ENCODE data around the gene CA10.

Gene CA10

DNA sequence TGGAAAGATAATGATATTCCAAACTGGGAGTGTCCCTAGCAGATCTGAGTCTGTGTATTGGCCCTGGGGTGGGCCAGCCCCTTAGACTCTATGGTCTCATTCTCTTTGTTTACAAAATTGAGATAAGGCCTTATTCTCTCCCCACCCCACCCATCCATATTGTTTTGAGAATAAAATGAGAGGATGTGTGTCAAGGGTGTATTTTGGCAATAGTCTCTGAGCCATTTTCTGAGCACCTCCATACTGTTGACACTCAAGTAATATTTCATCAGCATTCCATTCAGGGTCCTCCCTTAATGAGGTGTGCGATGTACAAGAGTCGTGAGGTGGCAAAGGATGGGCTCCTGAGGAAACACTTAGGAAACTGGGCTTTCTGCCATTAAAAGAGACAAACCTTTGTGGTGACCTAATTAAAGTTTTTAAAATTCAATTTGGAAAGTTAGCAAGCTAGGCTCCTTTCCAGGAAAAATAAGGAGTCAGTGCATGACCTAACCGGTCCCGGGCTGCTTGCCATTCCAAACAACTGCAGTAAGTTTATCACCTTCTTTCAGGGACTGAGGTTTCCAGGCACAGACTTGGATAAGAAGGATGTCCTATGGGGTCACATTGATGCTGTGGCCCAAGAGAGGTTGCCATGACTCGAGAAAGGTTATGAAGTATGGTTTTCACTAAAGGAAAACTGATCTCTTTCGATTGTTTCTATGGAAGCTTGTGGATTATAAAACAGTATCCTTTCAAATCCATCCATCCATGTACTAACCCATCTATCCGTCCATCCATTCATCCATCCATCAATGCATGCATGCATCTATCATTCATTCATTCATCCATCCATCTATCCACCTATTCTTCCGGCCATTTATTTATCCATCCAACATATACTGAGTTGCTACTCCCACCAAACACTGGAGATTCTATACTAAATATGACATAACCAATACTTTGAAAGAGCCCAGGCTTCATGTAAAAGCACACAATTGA lies 454.9 kb downstream of the CA10 start:
- intact Hi-C loops (cut with DNase I): no loop called here
- no peak for DNase-seq

DNA sequence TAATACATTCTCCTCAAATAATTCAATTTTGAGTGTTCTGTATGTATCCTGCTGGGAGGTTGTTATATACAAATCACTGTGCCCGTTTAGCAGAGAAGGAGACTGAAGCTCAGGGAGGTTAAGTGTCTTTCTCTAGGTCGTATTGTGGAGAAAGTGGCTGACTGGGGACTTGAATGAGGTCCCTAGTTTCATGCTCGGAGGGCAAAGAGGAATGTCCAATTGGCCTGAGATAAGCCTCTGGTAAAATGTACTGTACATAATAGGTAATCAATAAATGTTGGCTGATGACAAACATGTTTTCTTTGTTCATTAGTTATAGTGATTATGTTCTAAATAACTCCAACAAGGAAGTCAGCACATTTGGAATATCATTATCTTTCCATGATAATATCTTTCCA lies 455.6 kb downstream of the CA10 start:
- no peak for DNase-seq
- intact Hi-C loops (cut with DNase I): no loop called here

- intact Hi-C loops (cut with DNase I): no loop called here
- DNase-seq: no peak
Observed at GRCh38 chr17:51701501-51701900, 457.0 kb downstream of the CA10 start.

GRCh38 chr17:51700011-51700760 lies 458.3 kb downstream of the CA10 start:
- intact Hi-C loops (cut with DNase I): no loop called here

DNA sequence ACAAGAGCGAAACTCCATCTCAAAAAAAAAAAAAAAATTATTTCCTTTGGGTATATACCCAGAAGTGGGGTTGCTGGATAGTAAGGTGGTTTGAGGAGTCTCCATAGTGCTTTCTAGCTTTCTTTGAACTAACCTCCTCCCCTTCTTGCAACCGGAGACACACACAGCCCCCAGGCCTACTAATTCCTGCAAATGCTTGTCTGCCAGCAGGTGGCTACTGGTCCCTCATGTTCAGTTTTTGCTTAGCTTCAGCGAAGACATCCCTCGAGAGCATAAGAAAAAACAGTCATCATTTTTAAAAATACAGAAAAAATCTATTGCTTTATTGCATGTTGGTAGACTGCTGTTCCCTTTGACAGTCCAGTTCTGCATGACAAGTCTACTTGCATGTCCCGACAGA lies 459.2 kb downstream of the CA10 start:
- no peak for DNase-seq
- intact Hi-C loops (cut with DNase I): no loop called here

More at GRCh38 chr17:51700011-51700760, 458.3 kb downstream of the CA10 start:
- no peak for DNase-seq

GRCh38 chr17:51692917-51693316 lies 465.6 kb downstream of the CA10 start:
- DNase-seq: no peak
- intact Hi-C loops (cut with DNase I): no loop called here

DNA sequence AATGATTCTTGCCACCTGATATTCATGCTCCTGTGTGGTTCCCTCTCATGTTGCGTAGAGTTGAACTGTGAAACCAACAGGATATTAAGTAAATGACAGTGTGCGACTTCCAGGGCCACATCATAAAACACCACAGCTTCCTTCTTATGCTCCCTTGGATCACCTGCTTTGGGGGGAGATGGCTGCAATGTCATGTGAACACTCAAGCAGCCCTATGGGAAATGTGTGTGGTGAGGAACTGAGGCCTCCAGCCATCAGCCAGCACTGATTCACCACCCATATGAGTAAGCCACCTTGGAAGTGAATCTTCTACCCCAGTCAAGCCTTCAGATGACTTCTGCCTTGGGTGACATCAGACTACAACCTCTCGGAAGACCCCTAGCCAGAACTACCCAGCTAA lies 470.6 kb downstream of the CA10 start:
- intact Hi-C loops (cut with DNase I): no loop called here
- DNase-seq: no peak

DNA sequence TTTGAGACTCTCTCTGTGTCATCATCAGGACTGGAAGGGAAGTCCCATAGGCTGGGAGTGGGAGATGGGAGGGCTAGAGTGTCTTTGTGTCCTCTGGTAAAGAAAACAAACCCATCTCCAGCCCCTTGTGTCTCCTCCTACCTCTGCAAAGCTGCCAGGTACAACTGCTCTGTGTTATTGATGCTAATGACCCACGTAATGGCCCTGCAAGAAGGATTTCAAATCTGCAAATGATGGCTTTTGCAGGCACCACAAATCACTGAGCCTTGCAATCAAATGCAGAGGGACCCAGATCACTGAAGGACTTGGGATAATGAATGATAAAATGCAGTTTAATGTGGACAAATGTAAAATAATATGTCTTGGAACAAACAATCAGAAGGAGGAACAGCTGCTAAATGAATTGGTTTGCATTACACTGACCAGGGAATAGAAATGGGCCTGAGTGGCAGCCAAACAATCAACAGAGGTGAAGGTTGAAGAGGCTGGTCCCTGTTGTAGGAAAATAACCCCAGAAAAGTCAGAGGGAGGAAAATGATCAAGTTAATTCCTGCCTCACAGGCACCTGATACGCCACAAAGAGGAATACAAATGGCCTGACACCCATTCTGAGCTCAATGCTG lies 473.1 kb downstream of the CA10 start:
- intact Hi-C loops (cut with DNase I): no loop called here

DNA sequence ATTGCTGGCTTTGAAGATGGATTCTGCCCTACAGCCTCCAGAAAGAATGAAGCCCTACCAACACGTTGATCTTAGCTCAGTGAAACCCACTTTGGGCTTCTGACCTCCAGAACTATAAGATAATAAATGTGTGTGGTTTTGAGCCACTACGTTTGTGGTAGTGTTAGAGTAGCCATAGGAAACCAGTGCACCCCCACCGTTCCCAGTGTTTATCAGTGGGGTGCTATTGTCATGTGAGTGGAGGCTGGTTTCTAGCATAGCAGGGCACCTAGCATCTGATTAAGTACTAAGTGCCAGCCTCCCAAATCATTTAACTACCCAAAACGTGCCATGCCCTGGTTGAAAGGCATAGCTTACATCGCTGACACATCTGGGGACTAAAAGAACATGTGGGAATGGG lies 474.3 kb downstream of the CA10 start:
- no peak for DNase-seq
- intact Hi-C loops (cut with DNase I): no loop called here

More for the DNA sequence above, 473.1 kb downstream of the CA10 start:
- DNase-seq: no peak

GRCh38 chr17:51683291-51683690 lies 475.2 kb downstream of the CA10 start:
- intact Hi-C loops (cut with DNase I): no loop called here
- no peak for DNase-seq

DNA sequence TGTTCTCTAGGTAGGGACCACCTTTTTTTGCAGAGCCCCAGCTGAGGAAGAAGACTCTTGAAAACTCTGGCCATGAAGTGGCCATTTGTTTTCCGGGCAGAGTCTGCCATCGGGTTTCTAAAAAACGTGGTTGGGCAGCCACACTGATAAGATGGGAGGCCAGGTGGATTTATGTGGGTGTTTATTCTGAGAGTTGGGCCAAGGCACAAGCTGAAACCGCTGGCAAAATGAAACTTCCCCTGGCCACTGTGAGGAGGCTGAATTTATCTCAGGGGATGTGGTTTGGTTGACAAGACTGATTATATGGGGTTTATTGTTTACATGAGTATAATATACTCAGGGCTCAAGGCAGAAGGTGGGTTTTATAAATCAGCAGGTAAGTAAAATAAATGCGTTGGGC lies 476.4 kb downstream of the CA10 start:
- DNase-seq: no peak
- intact Hi-C loops (cut with DNase I): no loop called here

- DNase-seq: no peak
- intact Hi-C loops (cut with DNase I): no loop called here
Observed at GRCh38 chr17:51677875-51678274, 480.6 kb downstream of the CA10 start.

DNA sequence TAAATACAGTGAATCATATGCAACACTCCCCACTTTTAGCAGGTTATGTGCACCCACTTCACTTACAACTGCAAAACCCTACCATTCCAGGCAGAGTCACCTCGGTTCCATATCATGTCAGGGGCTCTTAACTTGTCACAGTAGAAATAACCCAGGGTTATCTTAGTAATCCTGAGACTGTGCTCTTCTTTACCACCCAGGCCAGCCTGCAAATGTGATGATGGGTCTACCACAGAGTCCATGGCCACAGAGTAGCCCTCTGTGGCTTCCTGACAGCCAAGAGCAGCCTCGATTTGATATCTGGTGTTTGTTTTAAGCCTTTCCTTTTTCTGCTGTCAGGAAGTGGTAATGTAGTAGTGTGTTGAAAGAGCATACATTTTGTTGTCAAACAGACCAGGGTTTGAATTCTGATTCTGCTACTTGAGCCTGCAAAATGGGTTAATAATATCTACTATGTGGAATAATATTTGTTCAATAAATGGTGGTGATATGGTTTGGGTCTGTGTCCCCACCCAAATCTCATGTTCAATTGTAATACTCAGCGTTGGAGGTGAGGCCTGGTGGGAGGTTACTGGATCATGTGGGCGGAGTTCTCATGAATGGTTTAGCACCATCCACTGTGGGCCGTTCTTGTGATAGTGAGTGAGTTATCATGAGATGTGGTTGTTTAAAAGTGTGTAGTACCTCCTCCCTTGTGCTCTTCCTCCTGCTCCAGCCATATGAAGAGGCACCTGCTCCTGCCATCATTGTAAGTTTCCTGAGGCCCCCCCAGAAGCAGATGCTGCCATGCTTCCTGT lies 481.6 kb downstream of the CA10 start:
- DNase-seq: no peak
- intact Hi-C loops (cut with DNase I): no loop called here

DNA sequence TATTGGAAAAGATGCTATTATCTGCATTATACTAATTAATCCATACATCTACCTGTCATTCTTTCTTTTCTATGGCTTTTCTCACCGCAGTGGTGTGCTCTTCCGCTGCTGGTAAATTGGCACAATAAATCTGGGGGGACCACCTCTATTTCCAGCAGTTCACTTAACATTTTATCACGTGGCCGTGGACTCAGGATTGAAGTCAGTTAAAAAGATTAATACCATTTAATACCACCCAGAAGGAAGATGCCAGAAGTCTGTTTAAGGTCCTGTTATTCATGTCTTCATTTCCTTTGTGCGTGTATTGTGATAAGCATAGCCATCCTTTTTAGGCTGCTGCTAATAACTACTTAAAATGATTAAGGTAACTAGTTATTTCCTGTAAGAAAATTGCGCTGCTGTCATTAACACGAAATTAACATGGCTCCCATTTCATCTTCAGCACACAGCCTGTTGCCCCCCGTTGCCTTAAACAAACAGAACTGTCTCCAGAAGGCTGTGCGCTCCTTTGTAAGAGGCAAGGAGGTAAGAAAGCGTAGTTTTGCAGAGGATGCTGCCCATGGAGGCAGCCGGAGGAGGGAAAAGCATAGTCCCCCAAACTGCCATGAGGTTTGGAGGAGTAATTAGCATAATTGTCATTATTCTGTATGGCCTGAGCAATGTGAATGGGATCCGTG lies 483.8 kb downstream of the CA10 start:
- DNase-seq: no peak
- intact Hi-C loops (cut with DNase I): no loop called here

DNA sequence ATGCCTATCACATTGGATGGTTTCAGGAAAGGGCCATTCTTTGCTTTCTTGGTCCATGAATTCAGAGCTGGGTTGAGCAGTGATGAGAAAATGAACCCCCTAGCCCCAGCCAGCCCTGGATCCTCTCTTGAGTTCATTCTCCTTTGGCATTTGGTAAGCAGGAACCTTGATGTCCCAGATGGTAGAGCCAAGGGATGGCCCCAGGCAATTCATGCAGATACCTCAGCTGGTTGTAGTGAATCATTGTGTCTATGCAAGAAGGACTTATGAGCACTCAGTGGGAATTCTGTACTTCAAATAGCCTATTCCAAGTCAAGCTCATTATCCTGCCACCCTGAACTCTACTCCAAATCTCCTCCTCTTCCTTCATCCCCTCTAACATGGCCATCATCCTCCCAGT lies 485.4 kb downstream of the CA10 start:
- DNase-seq: no peak

GRCh38 chr17:51672065-51672464 lies 486.4 kb downstream of the CA10 start:
- intact Hi-C loops (cut with DNase I): no loop called here
- DNase-seq: no peak

More for the DNA sequence above, 485.4 kb downstream of the CA10 start:
- intact Hi-C loops (cut with DNase I): no loop called here

DNA sequence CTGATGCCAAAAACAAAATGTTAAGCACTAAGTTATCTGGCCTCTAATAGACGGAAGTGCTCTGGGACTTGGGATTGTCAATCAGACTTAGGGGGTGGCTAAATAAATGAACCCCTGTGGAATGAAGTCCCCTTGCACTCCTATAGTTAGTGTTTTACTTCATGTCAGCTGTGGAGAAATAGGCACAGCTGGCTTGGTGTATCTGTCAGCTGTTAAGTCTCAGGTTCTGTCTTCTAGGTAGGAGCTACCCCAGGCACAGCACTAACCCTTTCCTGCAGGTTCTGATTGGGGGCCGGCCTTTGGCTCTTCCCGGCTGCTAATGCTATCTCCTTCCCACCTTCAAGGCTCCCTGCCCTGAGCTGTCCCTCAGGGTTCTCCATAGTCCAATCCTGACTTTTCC lies 487.6 kb downstream of the CA10 start:
- no peak for DNase-seq
- intact Hi-C loops (cut with DNase I): no loop called here

GRCh38 chr17:51668963-51669246 lies 489.6 kb downstream of the CA10 start:
- intact Hi-C loops (cut with DNase I): no loop called here
- peak in 1 of 10 donors; percentile 68 for DNase-seq

GRCh38 chr17:51668155-51668962 lies 490.2 kb downstream of the CA10 start:
- intact Hi-C loops (cut with DNase I): no loop called here
- DNase-seq: no peak
